GM21619 (cell line): ENCODE results near the gene PIP.
"Not testable (repeated sequence)": the region's sequence is repeated elsewhere in the genome, so short reads cannot be mapped to it uniquely, and the experiment has no call there.

Experiments
- ATAC-seq: cut with Tn5 transposase; IDR thresholded peaks from one replicate; pipeline ENCODE4 v1.9.1; 2021; ENCODE audit not compliant: unreplicated experiment

The PIP gene

DNA sequence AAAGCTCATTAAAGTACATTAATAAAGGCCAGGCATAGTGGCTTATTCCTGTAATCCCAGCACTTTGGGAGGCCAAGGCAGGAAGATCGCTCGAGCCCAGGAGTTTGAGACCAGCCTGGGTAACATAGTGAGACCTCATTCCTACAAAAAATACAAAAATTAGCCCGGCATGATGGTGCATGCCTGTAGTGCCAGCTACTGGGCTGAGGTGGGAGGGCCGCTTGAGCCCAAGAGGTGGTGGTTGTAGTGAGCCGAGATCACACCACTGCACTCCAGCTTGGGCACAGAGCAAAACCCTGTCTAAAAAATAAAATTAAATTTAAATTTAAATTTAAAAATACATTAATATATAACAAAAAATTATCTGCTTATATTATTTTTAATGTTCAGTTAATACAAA is 44.3 kb downstream of the PIP start:
- ATAC-seq: no peak

DNA sequence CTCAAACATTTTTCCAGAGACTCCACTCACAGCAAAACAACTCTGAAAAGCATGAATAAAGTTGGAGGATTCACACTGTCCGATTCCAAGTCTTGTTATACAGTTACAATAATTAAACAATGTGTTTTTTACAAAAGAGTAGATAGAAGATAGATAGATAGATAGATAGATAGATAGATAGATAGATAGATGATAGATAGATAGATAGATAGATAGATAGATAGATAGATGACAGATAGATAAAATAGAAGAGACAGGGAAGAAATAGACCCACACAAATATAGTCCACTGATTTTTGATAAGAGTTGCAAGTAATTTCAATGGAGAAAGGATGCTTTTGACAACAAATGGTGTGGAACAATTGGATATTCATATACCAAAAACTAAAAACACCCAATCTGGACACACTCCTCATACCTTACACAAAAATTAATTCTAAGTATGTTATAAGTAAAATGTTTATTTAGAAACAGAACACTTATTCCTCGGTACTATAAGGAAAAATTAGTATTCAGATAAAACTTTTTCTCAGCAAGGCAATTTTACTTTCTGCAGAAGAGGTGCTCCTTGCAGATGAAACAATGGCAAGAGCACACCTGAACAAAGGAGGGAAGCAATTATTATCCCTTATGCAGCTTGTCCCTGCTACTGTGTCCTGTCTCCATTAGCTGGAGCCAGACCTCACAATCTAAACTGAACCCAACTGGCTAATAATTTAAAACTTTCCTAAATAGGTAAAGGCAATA is 45.7 kb downstream of the PIP start:
- ATAC-seq: no peak

DNA sequence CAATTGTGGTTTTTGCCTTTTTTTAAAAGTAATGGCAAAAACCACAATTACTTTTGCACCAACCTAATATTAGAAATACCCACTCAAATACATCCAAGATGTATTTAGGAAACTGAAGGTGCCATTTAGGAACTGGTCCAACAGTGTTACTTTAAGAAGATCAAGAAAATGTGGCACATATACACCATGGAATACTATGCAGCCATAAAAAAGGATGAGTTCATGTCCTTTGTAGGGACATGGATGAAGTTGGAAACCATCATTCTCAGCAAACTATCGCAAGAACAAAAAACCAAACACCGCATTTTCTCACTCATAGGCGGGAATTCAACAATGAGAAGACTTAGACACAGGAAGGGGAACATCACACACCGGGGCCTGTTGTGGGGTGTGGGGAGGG is 48.9 kb downstream of the PIP start:
- ATAC-seq: not testable (repeated sequence)

DNA sequence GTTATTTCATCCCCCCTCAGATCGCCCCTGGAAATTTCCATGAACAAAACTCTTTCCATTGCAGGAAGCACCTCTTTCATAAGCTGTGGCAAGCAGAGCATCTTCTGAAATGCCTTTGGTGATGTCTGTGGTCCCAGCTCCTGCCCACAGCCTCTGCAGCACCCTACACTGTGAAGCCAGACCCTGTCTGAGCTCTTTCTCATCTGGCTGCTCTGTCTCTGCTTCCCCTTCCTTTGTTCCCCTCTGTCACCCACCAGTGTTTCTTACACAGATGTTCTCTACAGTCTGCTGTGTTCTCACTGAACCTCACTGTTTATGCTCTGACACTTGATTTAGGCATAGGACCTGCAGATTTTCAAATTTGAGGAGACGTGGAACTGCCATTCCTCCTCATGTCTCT is 49.5 kb downstream of the PIP start:
- no peak for ATAC-seq

DNA sequence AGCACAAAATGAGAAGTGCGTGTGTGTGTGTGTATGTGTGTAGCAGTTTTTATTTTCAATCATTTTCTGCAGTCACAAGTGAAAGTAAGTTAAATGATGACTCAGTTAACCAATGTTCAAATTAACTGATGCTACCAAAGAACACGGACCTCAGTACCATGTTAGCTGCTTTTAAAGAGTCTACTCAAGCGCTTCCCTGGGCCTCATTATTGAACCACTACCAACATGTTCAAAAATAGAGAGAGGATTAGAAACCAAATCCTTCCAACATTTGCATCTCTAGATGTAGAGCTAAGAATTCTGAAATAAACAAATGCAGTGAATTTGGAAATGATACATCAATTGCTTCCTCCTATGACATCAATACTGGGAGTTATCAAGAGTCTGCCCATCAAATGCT is 51.1 kb downstream of the PIP start, which contains the start of gene TAS2R39:
TSS of gene TAS2R39 (plus strand) at position 396 of the 400 bp plus-strand sequence. CDS start at position 396, 0 bp downstream.
- ATAC-seq: no peak

DNA sequence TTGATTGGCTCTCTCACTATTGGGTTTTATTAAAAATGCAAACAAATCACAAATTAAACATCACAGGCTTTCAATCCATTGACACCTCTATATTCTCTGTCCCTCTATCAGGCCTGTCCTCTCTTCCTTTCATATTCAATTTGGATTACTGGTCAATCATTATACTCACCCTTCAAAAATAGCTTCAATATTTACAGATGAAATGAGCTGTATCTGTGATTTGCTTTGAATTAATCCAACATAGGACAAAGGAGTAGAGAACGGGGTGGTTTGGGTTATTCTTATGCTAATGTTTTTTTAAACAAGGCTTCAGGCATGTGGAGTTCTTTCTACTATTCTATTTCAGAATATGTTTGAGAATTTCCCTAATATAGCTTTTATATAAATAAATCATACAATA is 53.7 kb downstream of the PIP start:
- no peak for ATAC-seq

DNA sequence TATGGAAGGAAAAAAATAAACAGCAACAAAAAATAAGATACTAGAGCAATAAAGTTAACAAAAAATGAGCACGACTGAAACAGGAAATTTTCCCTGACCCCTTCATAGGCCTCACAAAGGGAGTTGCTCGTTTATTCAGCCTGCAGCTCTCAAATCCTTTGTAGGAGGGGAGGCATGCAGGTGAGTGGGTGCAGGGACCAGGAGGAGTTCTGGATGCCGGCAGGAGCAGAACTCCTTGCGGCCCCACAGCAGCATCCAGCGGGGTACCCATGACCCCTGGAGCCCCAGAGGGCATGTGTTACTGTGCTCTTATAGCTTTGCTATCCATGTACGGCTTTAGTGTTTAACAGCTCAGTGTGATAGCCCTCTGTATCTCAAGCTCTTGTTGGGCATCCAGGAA is 57.1 kb downstream of the PIP start:
- no peak for ATAC-seq
